ENCODE measurements around the gene COL1A2. TPM values are rescaled to one million over a fixed set of nuclear protein-coding genes. Genes with fewer than 3 reads are reported as not detected.

COL1A2 gene
- total RNA-seq, 1 experiment from 2014 or later = 144 TPM

GRCh38 chr7:94440451-94441039 lies 45.9 kb downstream of the COL1A2 start:
- H3K4me3 ChIP-seq (ENCODE audit: low read depth, low read length, poor library complexity, severe bottlenecking) = no peak overlapping the region
- H3K27ac ChIP-seq (ENCODE audit: low read depth, low read length, poor library complexity, severe bottlenecking) = no peak overlapping the region
- H3K36me3 ChIP-seq (ENCODE audit: insufficient read depth, low read length, poor library complexity, severe bottlenecking) = no peaks in the 10 kb centered on the region
- BruUV-seq (replicated peaks) = no TSS peak
- ChIA-PET CTCF (no interaction called here), POLR2A (ENCODE audit: low non-redundant PET) (interaction anchor here (0.7 kb wide), 1 partner anchor 45 kb away, joined by 3 read pairs; no protein-coding TSS in a partner anchor)
- intact Hi-C loops (cut with micrococcal nuclease; ENCODE audit: unreplicated experiment) = loop anchor here (10.0 kb wide), 1 partner anchor 464 kb away; the partner anchor contains the start of gene PPP1R9A
- H3K27me3 ChIP-seq (replicated peaks; ENCODE audit: insufficient read depth, low read depth, low read length, poor library complexity) = no peaks in the 10 kb centered on the region
- TF ChIP-seq EZH2 (IDR thresholded peaks at IDR 0.05; ENCODE audit: borderline replicate concordance, low read depth, low read length, poor library complexity, severe bottlenecking) (no peak), CTCF (conservative IDR thresholded peaks at IDR 0.05; ENCODE audit: low read depth, low read length) (no peak)
- no peaks in the 10 kb centered on the region for H3K9me3 ChIP-seq (ENCODE audit: low read depth, low read length, poor library complexity, severe bottlenecking)
- peaks cover 16% of the 10 kb centered on the region for H3K4me1 ChIP-seq (ENCODE audit: insufficient read depth, low read length, poor library complexity, severe bottlenecking)
- DNase-seq (ENCODE audit: low spot score) = no peak

GRCh38 chr7:94441138-94441537 lies 46.4 kb downstream of the COL1A2 start:
- peaks cover 18% of the 10 kb centered on the region for H3K4me1 ChIP-seq (ENCODE audit: insufficient read depth, low read length, poor library complexity, severe bottlenecking)
- BruUV-seq (replicated peaks) = no TSS peak
- ChIA-PET POLR2A (ENCODE audit: low non-redundant PET) (no interaction called here), CTCF (no interaction called here)
- DNase-seq (ENCODE audit: low spot score) = no peak
- intact Hi-C loops (cut with micrococcal nuclease; ENCODE audit: unreplicated experiment) = loop anchor here (10.0 kb wide), 1 partner anchor 464 kb away; the partner anchor contains the start of gene PPP1R9A
- H3K27ac ChIP-seq (ENCODE audit: low read depth, low read length, poor library complexity, severe bottlenecking) = no peak overlapping the region
- no peaks in the 10 kb centered on the region for H3K36me3 ChIP-seq (ENCODE audit: insufficient read depth, low read length, poor library complexity, severe bottlenecking)
- no peaks in the 10 kb centered on the region for H3K9me3 ChIP-seq (ENCODE audit: low read depth, low read length, poor library complexity, severe bottlenecking)
- TF ChIP-seq CTCF (conservative IDR thresholded peaks at IDR 0.05; ENCODE audit: low read depth, low read length) = no peak
- no peak for TF ChIP-seq EZH2 (IDR thresholded peaks at IDR 0.05; ENCODE audit: borderline replicate concordance, low read depth, low read length, poor library complexity, severe bottlenecking)
- no peak overlapping the region for H3K4me3 ChIP-seq (ENCODE audit: low read depth, low read length, poor library complexity, severe bottlenecking)
- H3K27me3 ChIP-seq (replicated peaks; ENCODE audit: insufficient read depth, low read depth, low read length, poor library complexity) = no peaks in the 10 kb centered on the region

GRCh38 chr7:94442639-94443038 lies 47.9 kb downstream of the COL1A2 start:
- POLR2A ChIA-PET (ENCODE audit: low non-redundant PET) = no interaction called here
- no peaks in the 10 kb centered on the region for H3K36me3 ChIP-seq (ENCODE audit: insufficient read depth, low read length, poor library complexity, severe bottlenecking)
- no peak overlapping the region for H3K4me3 ChIP-seq (ENCODE audit: low read depth, low read length, poor library complexity, severe bottlenecking)
- H3K27me3 ChIP-seq (replicated peaks; ENCODE audit: insufficient read depth, low read depth, low read length, poor library complexity) = no peaks in the 10 kb centered on the region
- BruUV-seq (replicated peaks) = no TSS peak
- H3K4me1 ChIP-seq (ENCODE audit: insufficient read depth, low read length, poor library complexity, severe bottlenecking) = peaks cover 18% of the 10 kb centered on the region
- H3K9me3 ChIP-seq (ENCODE audit: low read depth, low read length, poor library complexity, severe bottlenecking) = no peaks in the 10 kb centered on the region
- intact Hi-C loops (cut with micrococcal nuclease; ENCODE audit: unreplicated experiment) = loop anchor here (10.0 kb wide), 1 partner anchor 462 kb away; the partner anchor contains the start of gene PPP1R9A
- CTCF ChIA-PET = interaction anchor here (0.9 kb wide), 1 partner anchor 153 kb away, joined by 3 read pairs; no protein-coding TSS in a partner anchor
- H3K27ac ChIP-seq (ENCODE audit: low read depth, low read length, poor library complexity, severe bottlenecking) = no peak overlapping the region
- no peak for TF ChIP-seq CTCF (conservative IDR thresholded peaks at IDR 0.05; ENCODE audit: low read depth, low read length)
- TF ChIP-seq EZH2 (IDR thresholded peaks at IDR 0.05; ENCODE audit: borderline replicate concordance, low read depth, low read length, poor library complexity, severe bottlenecking) = no peak
- DNase-seq (ENCODE audit: low spot score) = no peak
